ENCODE data around the gene KSR2. TPM values are rescaled to one million over a fixed set of nuclear protein-coding genes. Genes with fewer than 3 reads are reported as not detected.

KSR2 gene
- total and polyA plus RNA-seq, 10 of the 15 experiments (the other 5 are each of a cell fraction or from before 2014, with no cell fraction given): under 0.01 to 1.5 (median 0.01) TPM; not detected in 3

GRCh38 chr12:117412465-117413188 lies 556.2 kb downstream of the KSR2 start:
- DNase-seq (ENCODE audit: low read depth, low spot score) (no peak), ATAC-seq (no peak), FAIRE-seq (no peak)
- Histone ChIP-seq H3K9me3 (replicated peaks; ENCODE audit: control insufficient read depth, insufficient read depth, low read length) (no peaks in the 10 kb centered on the region; the same call in 2 of the 3 replicates), H3K4me3 (no peak overlapping the region), H3K79me2 (ENCODE audit: control insufficient read depth, insufficient read depth, low read length) (no peaks in the 10 kb centered on the region), H2AFZ (ENCODE audit: control insufficient read depth, low read depth, low read length) (no peak overlapping the region), H3K27ac (ENCODE audit: control insufficient read depth, insufficient read depth) (no peak overlapping the region), H3K9ac (ENCODE audit: control insufficient read depth, insufficient read depth, low read length) (no peak overlapping the region), H3K4me1 (ENCODE audit: control insufficient read depth, insufficient read depth, low read length) (no peaks in the 10 kb centered on the region), H3K4me2 (ENCODE audit: control insufficient read depth, insufficient read depth) (no peak overlapping the region), H3K36me3 (ENCODE audit: control insufficient read depth in 2 of 2, insufficient read depth in 2 of 2, low read length in 1 of 2) (no peaks in the 10 kb centered on the region), H4K20me1 (ENCODE audit: control insufficient read depth, insufficient read depth) (no peaks in the 10 kb centered on the region), H3K27me3 (replicated peaks in 1 of 2; ENCODE audit: control insufficient read depth in 2 of 2, insufficient read depth in 2 of 2, low read length in 1 of 2) (no peaks in the 10 kb centered on the region)
- in situ Hi-C loops (cut with MboI) (no loop called here), intact Hi-C loops (cut with micrococcal nuclease; ENCODE audit: unreplicated experiment) (no loop called here)
- WGBS (ENCODE audit: insufficient coverage, insufficient replicate concordance, low lambda C conversion rate, missing lambda C conversion rate): 27% methylated on average over 11 of the region's 11 CpGs
- POLR2A ChIA-PET: no interaction called here
- CTCF ChIA-PET: no interaction called here
- SMC1A ChIA-PET (ENCODE audit: uncharacterized antibody, unreplicated experiment): no interaction called here
- no TSS peak for BruUV-seq (replicated peaks)
- TF ChIP-seq ZNF274 (IDR thresholded peaks at IDR 0.05; ENCODE audit: insufficient read depth, insufficient read length): no peak
- TF ChIP-seq BRCA1 (IDR thresholded peaks at IDR 0.05; ENCODE audit: low read depth, low read length): no peak
- no peak for TF ChIP-seq WRNIP1 (IDR thresholded peaks at IDR 0.05; ENCODE audit: borderline replicate concordance, low read depth, low read length)
- RAD21 ChIA-PET (ENCODE audit: unreplicated experiment): no interaction called here

- RAD21 ChIA-PET (ENCODE audit: unreplicated experiment): no interaction called here
- Histone ChIP-seq H3K36me3 (ENCODE audit: control insufficient read depth in 2 of 2, insufficient read depth in 2 of 2, low read length in 1 of 2) (no peaks in the 10 kb centered on the region), H3K27me3 (replicated peaks in 1 of 2; ENCODE audit: control insufficient read depth in 2 of 2, insufficient read depth in 2 of 2, low read length in 1 of 2) (no peaks in the 10 kb centered on the region), H3K4me2 (ENCODE audit: control insufficient read depth, insufficient read depth) (no peak overlapping the region), H3K9me3 (replicated peaks; ENCODE audit: control insufficient read depth, insufficient read depth, low read length) (no peaks in the 10 kb centered on the region), H4K20me1 (ENCODE audit: control insufficient read depth, insufficient read depth) (no peaks in the 10 kb centered on the region), H2AFZ (ENCODE audit: control insufficient read depth, low read depth, low read length) (no peak overlapping the region), H3K9ac (ENCODE audit: control insufficient read depth, insufficient read depth, low read length) (no peak overlapping the region), H3K27ac (ENCODE audit: control insufficient read depth, insufficient read depth) (no peak overlapping the region), H3K4me3 (no peak overlapping the region), H3K79me2 (ENCODE audit: control insufficient read depth, insufficient read depth, low read length) (no peaks in the 10 kb centered on the region), H3K4me1 (ENCODE audit: control insufficient read depth, insufficient read depth, low read length) (no peaks in the 10 kb centered on the region)
- in situ Hi-C loops (cut with MboI): no loop called here
- DNase-seq (ENCODE audit: low read depth, low spot score) (no peak), FAIRE-seq (no peak), ATAC-seq (no peak)
- POLR2A ChIA-PET: no interaction called here
- SMC1A ChIA-PET (ENCODE audit: uncharacterized antibody, unreplicated experiment): no interaction called here
- CTCF ChIA-PET: no interaction called here
- intact Hi-C loops (cut with micrococcal nuclease; ENCODE audit: unreplicated experiment): no loop called here
- no TSS peak for BruUV-seq (replicated peaks)
- TF ChIP-seq SMAD1 (IDR thresholded peaks at IDR 0.05; ENCODE audit: low read depth, partially characterized antibody): no peak
- TF ChIP-seq FOXK2 (IDR thresholded peaks at IDR 0.05): no peak
- TF ChIP-seq POLR2AphosphoS2 (IDR thresholded peaks at IDR 0.05; ENCODE audit: low read depth, low read length): no peak
- no peak for TF ChIP-seq HDAC2 (IDR thresholded peaks at IDR 0.05)
- TF ChIP-seq REST (IDR thresholded peaks at IDR 0.05; ENCODE audit: low read depth, low read length): no peak
- no peak for TF ChIP-seq ZNF622 (IDR thresholded peaks at IDR 0.05)
- TF ChIP-seq GATAD2B (conservative IDR thresholded peaks at IDR 0.05; ENCODE audit: low read depth): no peak
- no peak for TF ChIP-seq MXI1 (IDR thresholded peaks at IDR 0.05; ENCODE audit: low read depth, low read length)
- no peak for TF ChIP-seq TCF3 (IDR thresholded peaks at IDR 0.05; ENCODE audit: borderline replicate concordance, insufficient read depth, low read depth, low read length)
- TF ChIP-seq BHLHE40 (IDR thresholded peaks at IDR 0.05; ENCODE audit: borderline replicate concordance in 1 of 2, low read depth in 2 of 2, low read length in 1 of 2): no peak
- TF ChIP-seq RCOR1 (conservative IDR thresholded peaks at IDR 0.05; ENCODE audit: low read depth, low read length): no peak
- TF ChIP-seq USF2 (IDR thresholded peaks at IDR 0.05; ENCODE audit: borderline replicate concordance, low read depth, low read length): no peak
Observed at GRCh38 chr12:117409286-117409685, 559.5 kb downstream of the KSR2 start.

Measured in GM12878 (cell line).